ENCODE data around the gene TSHZ2. TPM values are rescaled to one million over a fixed set of nuclear protein-coding genes. Genes with fewer than 3 reads are reported as not detected.

Gene TSHZ2
- total RNA-seq, 1 experiment from 2014 or later = 0.07 TPM

DNA sequence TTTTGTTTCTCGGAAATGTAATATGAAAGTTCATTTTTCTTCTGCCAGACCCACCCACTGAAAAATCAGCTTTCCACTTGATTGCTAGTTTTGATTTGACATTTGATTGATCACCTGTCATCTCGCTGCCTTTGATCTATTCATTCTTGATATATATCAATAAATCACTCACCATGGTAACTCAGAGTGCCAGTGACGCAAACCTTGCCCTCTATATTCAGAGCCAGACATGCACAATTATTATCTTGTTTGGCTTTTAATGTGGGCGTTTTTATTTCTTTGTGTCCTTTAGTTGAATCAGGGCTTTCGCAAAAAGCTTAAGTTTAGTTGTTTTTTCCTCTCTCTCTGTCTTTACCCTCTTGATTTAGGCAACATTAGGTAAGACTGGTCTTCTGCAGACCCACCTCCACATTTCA lies 2.0 kb downstream of the TSHZ2 start:
- POLR2A ChIA-PET = no interaction called here
- no peaks in the 10 kb centered on the region for H3K4me1 ChIP-seq (ENCODE audit: control insufficient read depth in 1 of 2, insufficient read depth in 2 of 2, low read length in 2 of 2)
- H3K79me2 ChIP-seq (ENCODE audit: insufficient read depth, low read length) = no peaks in the 10 kb centered on the region
- no peaks in the 10 kb centered on the region for H3K36me3 ChIP-seq (ENCODE audit: control insufficient read depth in 1 of 2, insufficient read depth in 2 of 2, low read length in 2 of 2)
- no TSS peak for BruUV-seq (replicated peaks)
- intact Hi-C loops (cut with micrococcal nuclease) = no loop called here
- no peak overlapping the region for H3K4me2 ChIP-seq (ENCODE audit: low read length)
- RAD21 ChIA-PET (ENCODE audit: low non-redundant PET in 1 of 2, low total read pairs in 2 of 2, uncharacterized antibody in 2 of 2, unreplicated experiment in 2 of 2) = no interaction called here
- ATAC-seq (no peak), DNase-seq (ENCODE audit: low read depth, low spot score) (no peak)
- H2AFZ ChIP-seq (ENCODE audit: low read depth, low read length, poor library complexity, severe bottlenecking) = no peak overlapping the region
- TF ChIP-seq ZFX (IDR thresholded peaks at IDR 0.05) = no peak
- CTCF ChIA-PET = no interaction called here
- no peaks in the 10 kb centered on the region for H3K9me3 ChIP-seq (ENCODE audit: control insufficient read depth in 1 of 2, insufficient read depth in 1 of 2, low read depth in 1 of 2, low read length in 2 of 2)
- no peaks in the 10 kb centered on the region for H4K20me1 ChIP-seq (ENCODE audit: insufficient read depth)
- H3K27ac ChIP-seq (ENCODE audit: low read depth, low read length) = no peak overlapping the region
- no peak overlapping the region for H3K9ac ChIP-seq (ENCODE audit: low read length)
- no peaks in the 10 kb centered on the region for H3K9me2 ChIP-seq (ENCODE audit: insufficient read depth)
- no peaks in the 10 kb centered on the region for H3K27me3 ChIP-seq (ENCODE audit: insufficient read depth, low read length)
- H3K4me3 ChIP-seq (replicated peaks in 1 of 2; ENCODE audit: low read depth in 1 of 2, low read length in 2 of 2) = no peak overlapping the region

DNA sequence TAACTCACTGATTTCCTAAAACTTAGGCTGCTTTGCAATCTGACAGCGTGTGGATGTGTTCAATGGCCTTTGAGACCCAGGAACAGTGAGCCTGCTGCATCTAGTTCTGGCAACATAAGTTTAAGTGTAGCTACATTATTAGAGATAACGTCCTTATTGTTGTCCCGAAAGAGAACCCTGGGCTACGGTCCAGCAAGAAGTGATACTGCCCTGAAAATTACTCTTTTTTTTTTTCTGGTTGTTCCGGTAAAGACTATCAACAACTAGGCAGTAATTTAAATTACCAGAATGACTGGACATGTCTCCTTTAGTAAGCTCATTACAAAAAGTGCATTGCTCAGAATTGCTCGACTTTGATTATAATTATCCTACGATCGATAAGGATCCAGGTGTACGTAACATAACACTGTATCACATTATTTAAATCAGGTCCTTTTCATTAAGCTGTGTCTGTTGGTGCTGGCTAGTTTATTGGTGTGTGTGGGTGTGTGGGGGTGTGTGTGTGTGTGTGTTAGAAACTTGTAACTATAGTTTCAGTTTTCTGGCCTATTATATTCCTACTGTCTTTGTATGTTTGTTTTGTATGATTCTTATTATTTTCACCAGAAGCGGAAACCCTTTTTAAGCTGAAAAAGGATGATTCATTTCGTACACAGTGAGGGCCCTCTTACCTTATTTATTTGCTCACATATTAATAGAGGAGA lies 3.0 kb downstream of the TSHZ2 start:
- RAD21 ChIA-PET (ENCODE audit: low non-redundant PET in 1 of 2, low total read pairs in 2 of 2, uncharacterized antibody in 2 of 2, unreplicated experiment in 2 of 2) = no interaction called here
- DNase-seq (ENCODE audit: low read depth, low spot score) (no peak), ATAC-seq (no peak)
- H3K36me3 ChIP-seq (ENCODE audit: control insufficient read depth in 1 of 2, insufficient read depth in 2 of 2, low read length in 2 of 2) = no peaks in the 10 kb centered on the region
- H2AFZ ChIP-seq (ENCODE audit: low read depth, low read length, poor library complexity, severe bottlenecking) = no peak overlapping the region
- no peak overlapping the region for H3K4me2 ChIP-seq (ENCODE audit: low read length)
- H3K27me3 ChIP-seq (ENCODE audit: insufficient read depth, low read length) = no peaks in the 10 kb centered on the region
- POLR2A ChIA-PET = no interaction called here
- no peaks in the 10 kb centered on the region for H4K20me1 ChIP-seq (ENCODE audit: insufficient read depth)
- H3K27ac ChIP-seq (ENCODE audit: low read depth, low read length) = no peak overlapping the region
- CTCF ChIA-PET = no interaction called here
- TF ChIP-seq CBX3 (IDR thresholded peaks at IDR 0.05; ENCODE audit: low read depth) (no peak), CEBPB (IDR thresholded peaks at IDR 0.05; ENCODE audit: low read depth) (no peak), JUND (IDR thresholded peaks at IDR 0.05) (no peak), ZNF274 (IDR thresholded peaks at IDR 0.05; ENCODE audit: low read depth, low read length) (no peak), POLR2A (IDR thresholded peaks at IDR 0.05; ENCODE audit: borderline replicate concordance, extremely low read depth, insufficient read depth, insufficient read length) (no peak), YY1 (IDR thresholded peaks at IDR 0.05; ENCODE audit: extremely low read depth, insufficient replicate concordance, low read depth, low read length) (no peak), ZFX (IDR thresholded peaks at IDR 0.05) (no peak)
- TF ChIP-seq, protein P1, sequence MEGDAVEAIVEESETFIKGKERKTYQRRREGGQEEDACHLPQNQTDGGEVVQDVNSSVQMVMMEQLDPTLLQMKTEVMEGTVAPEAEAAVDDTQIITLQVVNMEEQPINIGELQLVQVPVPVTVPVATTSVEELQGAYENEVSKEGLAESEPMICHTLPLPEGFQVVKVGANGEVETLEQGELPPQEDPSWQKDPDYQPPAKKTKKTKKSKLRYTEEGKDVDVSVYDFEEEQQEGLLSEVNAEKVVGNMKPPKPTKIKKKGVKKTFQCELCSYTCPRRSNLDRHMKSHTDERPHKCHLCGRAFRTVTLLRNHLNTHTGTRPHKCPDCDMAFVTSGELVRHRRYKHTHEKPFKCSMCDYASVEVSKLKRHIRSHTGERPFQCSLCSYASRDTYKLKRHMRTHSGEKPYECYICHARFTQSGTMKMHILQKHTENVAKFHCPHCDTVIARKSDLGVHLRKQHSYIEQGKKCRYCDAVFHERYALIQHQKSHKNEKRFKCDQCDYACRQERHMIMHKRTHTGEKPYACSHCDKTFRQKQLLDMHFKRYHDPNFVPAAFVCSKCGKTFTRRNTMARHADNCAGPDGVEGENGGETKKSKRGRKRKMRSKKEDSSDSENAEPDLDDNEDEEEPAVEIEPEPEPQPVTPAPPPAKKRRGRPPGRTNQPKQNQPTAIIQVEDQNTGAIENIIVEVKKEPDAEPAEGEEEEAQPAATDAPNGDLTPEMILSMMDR (IDR thresholded peaks at IDR 0.05 in 2 of 3, conservative IDR thresholded peaks at IDR 0.05 in 1 of 3; ENCODE audit: borderline replicate concordance in 1 of 3, insufficient read depth in 1 of 3, low read depth in 2 of 3, low read length in 2 of 3) = no peak
- TF ChIP-seq, protein P2, sequence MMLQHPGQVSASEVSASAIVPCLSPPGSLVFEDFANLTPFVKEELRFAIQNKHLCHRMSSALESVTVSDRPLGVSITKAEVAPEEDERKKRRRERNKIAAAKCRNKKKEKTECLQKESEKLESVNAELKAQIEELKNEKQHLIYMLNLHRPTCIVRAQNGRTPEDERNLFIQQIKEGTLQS (IDR thresholded peaks at IDR 0.05) = no peak
- TF ChIP-seq, protein P3, sequence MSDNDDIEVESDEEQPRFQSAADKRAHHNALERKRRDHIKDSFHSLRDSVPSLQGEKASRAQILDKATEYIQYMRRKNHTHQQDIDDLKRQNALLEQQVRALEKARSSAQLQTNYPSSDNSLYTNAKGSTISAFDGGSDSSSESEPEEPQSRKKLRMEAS (IDR thresholded peaks at IDR 0.05) = no peak
- BruUV-seq (replicated peaks) = no TSS peak
- H3K9ac ChIP-seq (ENCODE audit: low read length) = no peak overlapping the region
- H3K9me2 ChIP-seq (ENCODE audit: insufficient read depth) = no peaks in the 10 kb centered on the region
- no peaks in the 10 kb centered on the region for H3K9me3 ChIP-seq (ENCODE audit: control insufficient read depth in 1 of 2, insufficient read depth in 1 of 2, low read depth in 1 of 2, low read length in 2 of 2)
- H3K4me3 ChIP-seq (replicated peaks in 1 of 2; ENCODE audit: low read depth in 1 of 2, low read length in 2 of 2) = no peak overlapping the region
- no peaks in the 10 kb centered on the region for H3K4me1 ChIP-seq (ENCODE audit: control insufficient read depth in 1 of 2, insufficient read depth in 2 of 2, low read length in 2 of 2)
- no peaks in the 10 kb centered on the region for H3K79me2 ChIP-seq (ENCODE audit: insufficient read depth, low read length)
- intact Hi-C loops (cut with micrococcal nuclease) = no loop called here

Measured in HCT116 (cell line).